ENCODE results near the gene CDK19.
"Not testable (repeated sequence)": the region's sequence is repeated elsewhere in the genome, so short reads cannot be mapped to it uniquely, and the experiment has no call there.

Gene CDK19

GRCh38 chr6:110813338-110814101 is 1.7 kb downstream of the CDK19 start:
- no peak for DNase-seq

GRCh38 chr6:110812719-110813118 is 2.5 kb downstream of the CDK19 start:
- no peak for DNase-seq

GRCh38 chr6:110810896-110811586 is 4.2 kb downstream of the CDK19 start:
- DNase-seq = no peak

- no peak for DNase-seq
Measured at GRCh38 chr6:110809792-110810191, 5.5 kb downstream of the CDK19 start.

GRCh38 chr6:110802175-110802574 is 13.1 kb downstream of the CDK19 start:
- DNase-seq = not testable (repeated sequence)

GRCh38 chr6:110800839-110801196 is 14.5 kb downstream of the CDK19 start:
- no peak for DNase-seq

- no peak for DNase-seq
Measured at GRCh38 chr6:110800196-110800838, 15.0 kb downstream of the CDK19 start.

GRCh38 chr6:110799655-110800054 is 15.6 kb downstream of the CDK19 start:
- DNase-seq = no peak

- DNase-seq = no peak
Measured at GRCh38 chr6:110799189-110799588, 16.1 kb downstream of the CDK19 start.

- DNase-seq = no peak
Measured at GRCh38 chr6:110795271-110795670, 20.0 kb downstream of the CDK19 start.

- DNase-seq = no peak
Measured at GRCh38 chr6:110786696-110787095, 28.6 kb downstream of the CDK19 start.

- DNase-seq = no peak
Measured at GRCh38 chr6:110786271-110786670, 29.0 kb downstream of the CDK19 start.

- DNase-seq = no peak
Measured at GRCh38 chr6:110784610-110784979, 30.7 kb downstream of the CDK19 start.

GRCh38 chr6:110781522-110782214 is 33.6 kb downstream of the CDK19 start:
- no peak for DNase-seq

GRCh38 chr6:110778333-110778732 is 36.9 kb downstream of the CDK19 start:
- no peak for DNase-seq

- DNase-seq = no peak
Measured at GRCh38 chr6:110777636-110778035, 37.6 kb downstream of the CDK19 start.

- no peak for DNase-seq
Measured at GRCh38 chr6:110776413-110776812, 38.9 kb downstream of the CDK19 start.

- no peak for DNase-seq
Measured at GRCh38 chr6:110769923-110770322, 45.3 kb downstream of the CDK19 start.

GRCh38 chr6:110768057-110768456 is 47.2 kb downstream of the CDK19 start:
- DNase-seq = no peak

- no peak for DNase-seq
Measured at GRCh38 chr6:110761371-110761770, 53.9 kb downstream of the CDK19 start.

- DNase-seq = no peak
Measured at GRCh38 chr6:110760589-110760988, 54.7 kb downstream of the CDK19 start.

GRCh38 chr6:110760098-110760497 is 55.2 kb downstream of the CDK19 start:
- not testable (repeated sequence) for DNase-seq

- no peak for DNase-seq
Measured at GRCh38 chr6:110757926-110758325, 57.3 kb downstream of the CDK19 start.
